Neuronal stem cell (in vitro differentiated cells): ENCODE data around the gene SIVA1.
"Not testable (repeated sequence)": the region's sequence is repeated elsewhere in the genome, so short reads cannot be mapped to it uniquely, and the experiment has no call there.

ENCODE experiments used
- DNase-seq: peaks from one replicate; pipeline ENCODE4 v3.0.0-alpha.2; 2013; ENCODE audit warnings: low spot score
- H2AFZ ChIP-seq: one replicate; pipeline ENCODE4 v1.6.1; 2013; ENCODE audit warnings: mild to moderate bottlenecking, low read length, inconsistent platforms
- H2AK5ac ChIP-seq: 2 replicates; pipeline ENCODE4 v1.6.1; 2013; ENCODE audit warnings: low read depth, mild to moderate bottlenecking, inconsistent platforms, low read length, moderate library complexity, mixed read lengths
- H2BK120ac ChIP-seq: 2 replicates; pipeline ENCODE4 v1.6.1; 2013; ENCODE audit warnings: low read depth, mild to moderate bottlenecking, inconsistent platforms, low read length, moderate library complexity, mixed read lengths
- H2BK12ac ChIP-seq: one replicate; pipeline ENCODE4 v1.6.1; 2013; ENCODE audit warnings: low read length, inconsistent platforms
- H2BK15ac ChIP-seq: 2 replicates; pipeline ENCODE4 v1.6.1; 2013; ENCODE audit warnings: mild to moderate bottlenecking, low read length, inconsistent platforms, mixed read lengths
- H2BK5ac ChIP-seq: one replicate; pipeline ENCODE4 v1.6.1; 2013; ENCODE audit warnings: inconsistent platforms, mild to moderate bottlenecking, low read length, moderate library complexity
- H3K14ac ChIP-seq: one replicate; pipeline ENCODE4 v1.6.1; 2013; ENCODE audit warnings: low read length, inconsistent platforms
- H3K18ac ChIP-seq: 2 replicates; pipeline ENCODE4 v1.6.1; 2013; ENCODE audit warnings: low read length, inconsistent platforms
- H3K23ac ChIP-seq: 2 replicates; pipeline ENCODE4 v1.6.1; 2013; ENCODE audit warnings: low read depth, mild to moderate bottlenecking, mixed read lengths, low read length, inconsistent platforms; ENCODE audit not compliant: poor library complexity
- H3K27ac ChIP-seq: replicated peaks from 3 replicates; pipeline ENCODE4 v1.5.1; 2013; ENCODE audit warnings: low read length, inconsistent platforms
- H3K27me3 ChIP-seq, 3 experiments: 2 replicates each; pipeline ENCODE4 v1.6.1; 2013; ENCODE audit warnings: low read length in 3 of 3, mild to moderate bottlenecking in 2 of 3, inconsistent platforms in 1 of 3, low read depth in 1 of 3, mixed read lengths in 1 of 3, moderate library complexity in 1 of 3; ENCODE audit not compliant: control insufficient read depth in 3 of 3, insufficient read depth in 3 of 3
- H3K36me3 ChIP-seq, 2 donors: replicated peaks in 1 of 2; 2 replicates each; pipeline ENCODE4 v1.6.1; 2013; ENCODE audit warnings: low read length in 2 of 2; ENCODE audit not compliant: control insufficient read depth in 2 of 2, insufficient read depth in 2 of 2
- H3K4ac ChIP-seq: 2 replicates; pipeline ENCODE4 v1.6.1; 2013; ENCODE audit warnings: inconsistent platforms, mild to moderate bottlenecking, low read length, moderate library complexity
- H3K4me1 ChIP-seq, 2 donors: 1 replicate in 1 of 2; 2 replicates in 1 of 2; pipeline ENCODE4 v1.6.1; 2013; ENCODE audit warnings: low read length in 2 of 2, low read depth in 1 of 2; ENCODE audit not compliant: control insufficient read depth in 2 of 2, insufficient read depth in 1 of 2
- H3K4me2 ChIP-seq: one replicate; pipeline ENCODE4 v1.6.1; 2013; ENCODE audit warnings: mild to moderate bottlenecking, low read length, inconsistent platforms; ENCODE audit not compliant: insufficient read depth, poor library complexity, severe bottlenecking
- H3K4me3 ChIP-seq, 2 donors: 2 replicates each; pipeline ENCODE4 v1.5.1; 2013; ENCODE audit warnings: low read length in 2 of 2, mild to moderate bottlenecking in 2 of 2, inconsistent platforms in 1 of 2, moderate library complexity in 1 of 2
- H3K79me1 ChIP-seq: one replicate; pipeline ENCODE4 v1.6.1; 2013; ENCODE audit warnings: low read depth, mild to moderate bottlenecking, inconsistent platforms, low read length, moderate library complexity
- H3K9ac ChIP-seq: one replicate; pipeline ENCODE4 v1.6.1; 2013; ENCODE audit warnings: mild to moderate bottlenecking, low read depth, low read length, inconsistent platforms; ENCODE audit not compliant: poor library complexity
- H3K9me3 ChIP-seq, 2 donors: replicated peaks in 1 of 2; 2 replicates each; pipeline versions ENCODE3 to v1.6.1; 2013; ENCODE audit warnings: low read length in 2 of 2, mild to moderate bottlenecking in 2 of 2, inconsistent platforms in 1 of 2, low read depth in 1 of 2, mixed read lengths in 1 of 2, moderate library complexity in 1 of 2; ENCODE audit not compliant: control insufficient read depth in 2 of 2, insufficient read depth in 1 of 2
- H4K8ac ChIP-seq: one replicate; pipeline ENCODE4 v1.6.1; 2013; ENCODE audit warnings: low read depth, mild to moderate bottlenecking, inconsistent platforms, low read length, moderate library complexity
- H4K91ac ChIP-seq: one replicate; pipeline ENCODE4 v1.6.1; 2013; ENCODE audit warnings: low read length, low read depth, mild to moderate bottlenecking, inconsistent platforms; ENCODE audit not compliant: poor library complexity
- WGBS, 2 donors: extraction: QIAGEN DNeasy Blood & Tissue Kit; methylation state at CpG; one replicate each; pipeline ENCODE4 v1.1.7; 2013; ENCODE audit warnings: missing lambda C conversion rate in 2 of 2, mixed read lengths in 1 of 2; ENCODE audit not compliant: insufficient read length in 2 of 2, insufficient replicate concordance in 1 of 2; ENCODE audit errors: extremely low coverage in 2 of 2; 5-methylcytosine and 5-hydroxymethylcytosine counted together

Gene SIVA1

DNA sequence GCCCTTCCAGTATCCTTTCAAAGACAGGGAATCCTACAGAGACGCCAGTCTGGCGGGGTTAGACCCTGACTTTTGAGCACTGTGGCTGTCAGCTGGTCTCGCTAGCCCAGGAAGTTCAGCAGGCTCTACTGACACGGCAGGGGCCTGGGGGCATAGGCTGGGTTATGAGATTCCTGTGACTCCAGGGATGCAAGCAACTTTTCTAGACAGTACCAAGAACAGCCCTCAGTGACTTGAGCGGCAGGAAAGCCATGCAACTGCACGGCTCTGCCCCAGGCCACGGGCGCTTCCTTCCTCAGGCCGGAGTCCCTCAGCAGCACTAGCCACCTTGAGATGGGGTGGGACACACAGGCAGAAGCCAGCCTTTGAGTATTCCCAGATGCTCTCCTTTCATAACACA lies 5.1 kb upstream of the SIVA1 start:
- no peak overlapping the region for H3K14ac ChIP-seq
- no peak overlapping the region for H2AFZ ChIP-seq
- no peak overlapping the region for H2BK15ac ChIP-seq
- no peak overlapping the region for H3K18ac ChIP-seq
- H3K27ac ChIP-seq, result no peak overlapping the region
- no peaks in the 10 kb centered on the region for H3K79me1 ChIP-seq
- H2BK12ac ChIP-seq, result no peak overlapping the region
- DNase-seq, result no peak
- peaks cover 14 to 20% of the 10 kb centered on the region in 2 donors for H3K9me3 ChIP-seq
- no peak overlapping the region for H4K91ac ChIP-seq
- no peak overlapping the region for H3K9ac ChIP-seq
- H2AK5ac ChIP-seq, result no peak overlapping the region
- H3K36me3 ChIP-seq, result peaks cover 4 to 7% of the 10 kb centered on the region in 2 donors
- H3K27me3 ChIP-seq, result no peaks in the 10 kb centered on the region
- peaks cover 16 to 20% of the 10 kb centered on the region in 2 donors for H3K4me1 ChIP-seq
- H3K4me2 ChIP-seq, result no peak overlapping the region
- H2BK120ac ChIP-seq, result no peak overlapping the region
- WGBS, 2 donors, result no CpG with 5 or more reads among the region's 9 CpGs
- H3K4me3 ChIP-seq, result no peak overlapping the region
- no peak overlapping the region for H4K8ac ChIP-seq
- H3K4ac ChIP-seq, result no peak overlapping the region
- no peak overlapping the region for H2BK5ac ChIP-seq
- H3K23ac ChIP-seq, result no peak overlapping the region

DNA sequence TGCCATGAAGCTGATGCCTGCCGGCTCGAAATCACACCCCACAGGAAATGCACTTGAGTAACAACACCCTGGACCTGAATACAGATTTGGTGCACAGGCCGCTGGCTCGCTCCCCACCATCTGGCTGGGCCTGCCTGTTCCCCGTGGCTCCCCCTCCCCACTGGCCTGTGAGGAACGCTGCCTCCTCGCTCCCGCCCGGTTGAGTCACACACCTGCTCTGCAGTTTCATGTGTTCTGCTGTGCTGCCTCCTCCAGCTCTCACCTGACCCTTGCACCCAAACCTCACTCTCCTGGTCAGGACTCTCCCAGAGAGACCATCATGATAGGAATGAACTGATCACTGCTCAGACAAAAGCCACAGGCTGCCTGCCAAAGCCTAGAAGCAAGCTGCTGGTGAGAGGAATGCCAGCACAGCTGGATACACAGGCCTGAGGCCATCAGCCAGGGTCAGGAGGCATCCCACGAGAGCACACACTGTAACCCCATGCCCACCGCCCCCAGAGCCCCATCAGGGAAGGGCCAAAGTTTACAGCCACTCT lies 3.8 kb upstream of the SIVA1 start:
- H3K27me3 ChIP-seq, result no peaks in the 10 kb centered on the region
- H2BK15ac ChIP-seq, result no peak overlapping the region
- H3K4me2 ChIP-seq, result no peak overlapping the region
- H2AK5ac ChIP-seq, result no peak overlapping the region
- peak overlapping the region; percentile 3 for H3K18ac ChIP-seq
- no peak overlapping the region for H3K23ac ChIP-seq
- peaks cover 16 to 22% of the 10 kb centered on the region in 2 donors for H3K4me1 ChIP-seq
- H3K27ac ChIP-seq, result no peak overlapping the region
- H2BK120ac ChIP-seq, result no peak overlapping the region
- H4K91ac ChIP-seq, result no peak overlapping the region
- no peak overlapping the region for H3K4ac ChIP-seq
- WGBS, 2 donors, result no CpG with 5 or more reads among the region's 11 CpGs
- peaks cover 8% of the 10 kb centered on the region for H3K79me1 ChIP-seq
- H3K4me3 ChIP-seq, result no peak overlapping the region
- no peak overlapping the region for H4K8ac ChIP-seq
- H2BK5ac ChIP-seq, result peak overlapping the region; percentile 1
- no peak overlapping the region for H3K14ac ChIP-seq
- no peak for DNase-seq
- H3K9me3 ChIP-seq, result peaks cover 14 to 20% of the 10 kb centered on the region in 2 donors
- no peak overlapping the region for H3K9ac ChIP-seq
- H3K36me3 ChIP-seq, result peaks cover 4 to 5% of the 10 kb centered on the region in 2 donors
- no peak overlapping the region for H2AFZ ChIP-seq
- no peak overlapping the region for H2BK12ac ChIP-seq

DNA sequence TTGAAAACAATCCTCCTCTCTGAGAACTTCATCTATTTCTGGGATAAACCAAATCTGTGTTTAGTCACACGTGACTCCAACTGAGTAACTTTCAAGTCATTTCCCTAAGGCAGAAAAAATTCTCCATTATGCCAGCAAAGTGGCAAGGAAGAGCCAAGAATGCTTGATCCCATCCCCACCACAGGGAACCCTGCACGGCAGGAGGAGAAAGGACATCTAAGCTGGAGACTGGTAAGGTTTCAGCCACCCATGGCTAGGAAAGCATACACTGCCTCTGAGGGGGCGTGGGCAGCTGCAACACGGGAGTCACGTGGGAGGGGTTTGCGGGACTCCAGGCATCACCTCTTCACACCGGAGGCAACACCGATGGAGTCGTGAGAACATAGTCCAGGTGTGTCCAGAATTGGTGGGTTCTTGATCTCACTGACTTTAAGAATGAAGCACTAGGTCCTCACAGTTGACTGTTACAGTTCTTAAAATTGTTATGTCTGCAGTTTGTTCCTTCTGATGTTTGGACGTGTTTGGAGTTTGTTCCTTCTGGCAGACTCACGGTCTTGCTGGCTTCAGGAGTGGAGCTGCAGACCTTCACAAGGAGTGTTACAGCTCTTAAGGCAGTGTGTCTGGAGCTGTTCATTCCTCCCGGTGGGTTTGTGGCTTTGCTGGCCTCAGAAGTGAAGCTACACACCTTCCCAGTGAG lies 2.7 kb upstream of the SIVA1 start:
- Histone ChIP-seq H3K4me2 (no peak overlapping the region), H3K4me3 (no peak overlapping the region), H3K4me1 (peaks cover 12 to 23% of the 10 kb centered on the region in 2 donors), H4K91ac (no peak overlapping the region), H2AFZ (no peak overlapping the region), H3K79me1 (peaks cover 15% of the 10 kb centered on the region), H2AK5ac (no peak overlapping the region), H3K4ac (no peak overlapping the region), H3K9ac (no peak overlapping the region), H3K36me3 (peaks cover 1 to 15% of the 10 kb centered on the region in 2 donors), H2BK5ac (no peak overlapping the region), H3K18ac (no peak overlapping the region), H2BK12ac (no peak overlapping the region), H3K23ac (no peak overlapping the region), H3K27me3 (no peaks in the 10 kb centered on the region), H2BK15ac (no peak overlapping the region), H3K14ac (no peak overlapping the region), H3K27ac (no peak overlapping the region), H3K9me3 (peaks cover 14 to 20% of the 10 kb centered on the region in 2 donors), H4K8ac (no peak overlapping the region), H2BK120ac (no peak overlapping the region)
- WGBS, 2 donors, result no CpG with 5 or more reads among the region's 12 CpGs
- DNase-seq, result no peak

DNA sequence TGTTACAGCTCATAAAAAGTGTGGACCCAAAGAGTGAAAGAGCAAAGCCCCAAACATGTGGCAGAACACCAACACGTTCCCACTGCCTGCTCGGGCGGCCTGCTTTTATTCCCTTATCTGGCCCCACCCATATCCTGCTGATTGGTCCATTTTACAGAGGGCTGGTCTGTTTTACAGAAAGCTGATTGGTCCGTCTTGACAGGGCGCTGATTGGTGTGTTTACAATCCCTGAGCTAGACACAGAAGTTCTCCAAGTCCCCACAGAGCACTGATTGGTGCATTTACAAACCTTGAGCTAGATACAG lies 2.2 kb upstream of the SIVA1 start:
- H3K4me2 ChIP-seq, H3K27ac ChIP-seq, H2BK120ac ChIP-seq, H2AK5ac ChIP-seq, H2BK15ac ChIP-seq, H2AFZ ChIP-seq, H3K27me3 ChIP-seq, H2BK5ac ChIP-seq, H2BK12ac ChIP-seq, H3K18ac ChIP-seq, DNase-seq, H3K9ac ChIP-seq, H3K4me3 ChIP-seq, H3K23ac ChIP-seq, H4K91ac ChIP-seq, H3K14ac ChIP-seq, H3K4ac ChIP-seq, H4K8ac ChIP-seq: not testable (repeated sequence)
- H3K9me3 ChIP-seq, result peaks cover 14 to 20% of the 10 kb centered on the region in 2 donors
- H3K79me1 ChIP-seq, result peaks cover 17% of the 10 kb centered on the region
- WGBS, 2 donors, result no CpG with 5 or more reads among the region's 5 CpGs
- peaks cover 5 to 19% of the 10 kb centered on the region in 2 donors for H3K36me3 ChIP-seq
- peaks cover 12 to 23% of the 10 kb centered on the region in 2 donors for H3K4me1 ChIP-seq
